ENCODE measurements around the gene PACRGL. TPM values are rescaled to one million over a fixed set of nuclear protein-coding genes. Genes with fewer than 3 reads are reported as not detected.

PACRGL gene
- total RNA-seq, result 1 to 10 TPM; 5.2 to 8.1 (median 7.1) TPM
- 10 to 100 TPM in 1 of 3 donors, 1 to 10 TPM in 2; 6.2 to 20.2 (median 9.9) TPM for polyA plus RNA-seq
- long read RNA-seq, donor 1, partial matches to known transcripts, result 1 of 3 reads
- long read RNA-seq, donor 1, other reads (novel, unspliced or antisense), result 2 of 3 reads
- long read RNA-seq, donor 2, partial matches to known transcripts, result 1 of 3 reads
- long read RNA-seq, donor 2, other reads (novel, unspliced or antisense), result 2 of 3 reads

DNA sequence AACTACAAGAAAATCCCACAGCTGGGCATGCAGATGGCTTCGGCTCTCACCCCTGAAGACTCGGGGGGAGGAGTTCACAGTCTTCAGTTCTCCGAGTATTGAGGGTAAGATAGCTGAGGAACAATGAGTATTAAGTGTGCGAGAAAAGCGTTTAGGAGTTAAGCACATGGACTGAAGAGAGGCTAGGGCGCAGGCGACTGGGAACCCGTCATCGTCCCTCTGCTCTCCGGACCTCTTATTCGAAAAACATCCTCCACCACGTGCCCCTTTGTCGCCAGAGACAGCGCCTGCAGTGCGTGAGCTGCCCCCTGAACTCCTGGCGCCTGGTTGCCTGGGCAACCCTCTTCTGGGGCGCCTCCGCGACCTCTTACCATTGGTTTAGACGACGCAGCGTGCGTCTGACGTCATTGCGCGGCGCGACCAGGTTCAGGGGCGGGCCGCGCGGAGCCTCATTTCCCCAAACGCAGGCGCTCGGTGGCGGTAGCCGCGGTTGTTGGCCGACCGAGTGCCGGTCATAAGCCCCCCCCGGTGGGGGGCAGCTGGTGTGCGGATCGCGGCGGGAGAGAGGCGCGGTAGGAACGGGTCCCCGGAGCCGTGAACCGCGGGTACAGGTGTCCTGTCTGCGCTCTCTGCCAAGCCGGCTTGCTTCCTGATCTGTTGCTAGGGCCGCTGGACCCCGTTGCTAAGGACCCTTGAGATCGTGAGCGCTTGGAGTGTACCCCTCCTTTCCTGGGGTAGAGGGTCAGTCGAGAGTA lies at the start of gene PACRGL:
TSS of gene PACRGL (plus strand) at position 452 of the 755 bp plus-strand sequence. CDS start 4,024 bp downstream, outside the sequence.
- TF ChIP-seq, protein P1, sequence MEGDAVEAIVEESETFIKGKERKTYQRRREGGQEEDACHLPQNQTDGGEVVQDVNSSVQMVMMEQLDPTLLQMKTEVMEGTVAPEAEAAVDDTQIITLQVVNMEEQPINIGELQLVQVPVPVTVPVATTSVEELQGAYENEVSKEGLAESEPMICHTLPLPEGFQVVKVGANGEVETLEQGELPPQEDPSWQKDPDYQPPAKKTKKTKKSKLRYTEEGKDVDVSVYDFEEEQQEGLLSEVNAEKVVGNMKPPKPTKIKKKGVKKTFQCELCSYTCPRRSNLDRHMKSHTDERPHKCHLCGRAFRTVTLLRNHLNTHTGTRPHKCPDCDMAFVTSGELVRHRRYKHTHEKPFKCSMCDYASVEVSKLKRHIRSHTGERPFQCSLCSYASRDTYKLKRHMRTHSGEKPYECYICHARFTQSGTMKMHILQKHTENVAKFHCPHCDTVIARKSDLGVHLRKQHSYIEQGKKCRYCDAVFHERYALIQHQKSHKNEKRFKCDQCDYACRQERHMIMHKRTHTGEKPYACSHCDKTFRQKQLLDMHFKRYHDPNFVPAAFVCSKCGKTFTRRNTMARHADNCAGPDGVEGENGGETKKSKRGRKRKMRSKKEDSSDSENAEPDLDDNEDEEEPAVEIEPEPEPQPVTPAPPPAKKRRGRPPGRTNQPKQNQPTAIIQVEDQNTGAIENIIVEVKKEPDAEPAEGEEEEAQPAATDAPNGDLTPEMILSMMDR (IDR thresholded peaks at IDR 0.05), result no peak
- Histone ChIP-seq H3K27ac (peak within 1 kb of the TSS; percentile 82), H3K27me3 (ENCODE audit: insufficient read depth in 3 of 3, low read length in 2 of 3) (no peaks in the 10 kb centered on the region), H3K4me3 (peak within 1 kb of the TSS; percentile 88), H3K9me3 (no peaks in the 10 kb centered on the region), H3K36me3 (ENCODE audit: insufficient read depth in 1 of 2, low read depth in 1 of 2) (peaks cover 3 to 10% of the 10 kb centered on the region in 2 donors), H3K4me1 (peaks cover 22% of the 10 kb centered on the region)
- peak; percentile 99 to 100 (median 100) for ATAC-seq
- peak; percentile 96 to 97 for DNase-seq
- intact Hi-C loops (cut with DNase I), result no loop called here
- WGBS, 3 donors, result 0% methylated on average over 50 to 60 of the region's 60 CpGs

DNA sequence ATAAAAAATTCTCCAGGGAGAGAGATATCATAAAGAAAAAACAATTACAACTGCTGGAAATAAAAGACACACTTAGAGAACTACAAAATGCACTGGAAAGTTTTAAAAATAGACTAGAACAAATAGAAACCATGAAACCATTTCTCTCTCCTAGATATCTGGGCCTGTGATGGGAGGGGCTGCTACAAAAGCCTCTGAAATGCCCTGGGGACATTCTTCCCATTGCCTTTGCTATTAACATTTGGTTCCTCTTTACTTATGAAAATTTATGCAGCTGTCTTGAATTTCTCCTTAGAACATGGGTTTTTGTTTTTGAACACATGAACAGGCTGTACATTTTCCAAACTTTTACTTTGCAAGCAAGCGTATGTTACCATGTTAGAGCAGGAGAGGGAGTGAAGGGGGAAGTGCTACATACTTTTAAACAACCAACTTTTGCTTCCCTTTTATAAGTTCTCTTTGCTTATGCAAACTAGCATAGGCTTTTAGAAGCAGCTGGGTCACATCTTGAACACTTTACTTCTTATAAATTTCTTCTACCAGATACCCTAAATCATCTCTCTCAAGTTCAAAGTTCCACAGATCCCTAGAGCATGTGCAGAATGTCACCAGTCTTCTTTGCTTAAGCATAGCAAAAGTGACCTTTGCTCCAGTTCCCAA lies 47.9 kb upstream of the PACRGL start:
- no peaks in the 10 kb centered on the region for H3K4me1 ChIP-seq
- H3K27me3 ChIP-seq (ENCODE audit: insufficient read depth in 3 of 3, low read length in 2 of 3), result peaks cover 0 to 1% (median 0%) of the 10 kb centered on the region in 3 donors
- intact Hi-C loops (cut with DNase I), result no loop called here
- DNase-seq (no peak), ATAC-seq (no peak)
- H3K4me3 ChIP-seq, result no peak overlapping the region
- TF ChIP-seq, protein P1 (IDR thresholded peaks at IDR 0.05), result no peak
- WGBS, 3 donors, result 74 to 84% (median 75%) methylated on average over 1 of the region's 1 CpG
- H3K27ac ChIP-seq, result no peak overlapping the region
- H3K36me3 ChIP-seq (ENCODE audit: insufficient read depth in 1 of 2, low read depth in 1 of 2), result no peaks in the 10 kb centered on the region
- H3K9me3 ChIP-seq, result no peaks in the 10 kb centered on the region

DNA sequence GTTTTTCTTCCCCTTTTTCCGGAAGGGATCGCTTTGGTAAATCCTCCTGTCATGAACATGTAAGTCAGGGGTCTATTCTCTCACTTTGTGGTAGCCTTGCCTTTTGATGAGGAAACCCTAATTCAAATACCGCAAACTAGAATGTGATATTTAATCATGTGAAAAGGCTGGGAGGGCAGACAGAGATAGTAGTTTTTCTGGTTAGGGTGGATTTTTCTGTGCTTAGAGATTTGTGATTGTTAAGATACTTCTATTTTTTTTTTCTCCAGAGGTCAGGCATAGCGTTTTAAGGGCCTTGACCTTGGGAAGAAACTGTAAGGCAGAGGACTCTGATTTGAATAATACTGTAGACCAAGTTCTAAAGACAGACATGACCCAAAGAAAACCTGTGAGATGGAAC lies 41.8 kb upstream of the PACRGL start:
- 73 to 76% (median 75%) methylated on average over 4 of the region's 4 CpGs for WGBS, 3 donors
- DNase-seq, result no peak
- Histone ChIP-seq H3K4me1 (no peaks in the 10 kb centered on the region), H3K36me3 (ENCODE audit: insufficient read depth in 1 of 2, low read depth in 1 of 2) (no peaks in the 10 kb centered on the region), H3K27me3 (ENCODE audit: insufficient read depth in 3 of 3, low read length in 2 of 3) (no peaks in the 10 kb centered on the region), H3K9me3 (no peaks in the 10 kb centered on the region), H3K27ac (no peak overlapping the region), H3K4me3 (no peak overlapping the region)
- intact Hi-C loops (cut with DNase I), result no loop called here
- no peak for ATAC-seq
- TF ChIP-seq, protein P1 (IDR thresholded peaks at IDR 0.05), result no peak

DNA sequence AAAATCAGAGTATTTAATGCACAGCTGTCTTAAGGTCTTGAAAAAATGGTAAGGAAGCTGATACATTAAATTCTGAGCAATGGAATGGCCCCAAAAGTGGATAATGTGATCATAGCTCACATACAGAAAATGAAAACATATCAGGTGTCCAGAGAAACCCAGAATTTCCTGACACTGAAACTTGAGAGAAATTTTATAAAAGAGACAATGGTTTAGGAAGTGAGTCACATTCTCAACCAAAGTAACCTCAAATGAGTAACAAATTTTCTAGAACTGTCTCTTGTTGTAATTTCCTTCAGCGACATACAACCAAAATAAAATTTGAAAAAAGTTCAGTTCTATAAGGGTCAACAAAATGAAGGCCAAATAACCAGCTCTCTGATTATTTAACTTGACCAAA lies 37.4 kb upstream of the PACRGL start:
- H3K4me3 ChIP-seq, result no peak overlapping the region
- no peaks in the 10 kb centered on the region for H3K36me3 ChIP-seq (ENCODE audit: insufficient read depth in 1 of 2, low read depth in 1 of 2)
- TF ChIP-seq, protein P1 (IDR thresholded peaks at IDR 0.05), result no peak
- no peaks in the 10 kb centered on the region for H3K9me3 ChIP-seq
- DNase-seq (no peak), ATAC-seq (no peak)
- no peak overlapping the region for H3K27ac ChIP-seq
- no peaks in the 10 kb centered on the region for H3K27me3 ChIP-seq (ENCODE audit: insufficient read depth in 3 of 3, low read length in 2 of 3)
- no peaks in the 10 kb centered on the region for H3K4me1 ChIP-seq
- WGBS, 3 donors, result 4 to 48% (median 29%) methylated on average over 1 of the region's 1 CpG
- intact Hi-C loops (cut with DNase I), result no loop called here

Measured in psoas muscle (tissue), 8 donors.